Spleen (tissue), 7 donors: ENCODE results near the gene HECTD1.

Experiments used
- POLR2A ChIP-seq, 3 donors: fragments of 450-650 bp; IDR thresholded peaks; one replicate each; pipeline ENCODE4 v1.5.1; 2017; ENCODE audit warnings: antibody characterized with exemption in 3 of 3, mild to moderate bottlenecking in 1 of 3
- POLR2AphosphoS5 ChIP-seq, 3 donors: sonication (generic); formaldehyde crosslinking; IDR thresholded peaks; one replicate each; pipeline ENCODE4 v1.5.1; 2017; ENCODE audit warnings: antibody characterized with exemption in 3 of 3
- TF ChIP-seq, protein P1 (sequence below), 11 experiments: fragments of 200-600 bp in 7 of 11; fragments of 450-650 bp in 4 of 11; sonication (generic) in 4 of 11; IDR thresholded peaks in 8 of 11; conservative IDR thresholded peaks in 3 of 11; 1 replicate in 7 of 11; 2 replicates in 4 of 11; pipeline versions ENCODE4 v1.4.0 to v1.8.0; 2016 to 2021; ENCODE audit warnings: antibody characterized with exemption in 11 of 11, inconsistent platforms in 4 of 11, mild to moderate bottlenecking in 1 of 11
- donor health status: DM: no; HTN: no; CAD: no; lungs with moderate emphysema.
- donor health status: DM: no; HTN: no; CAD: no.
- donor health status: DM: no; HTN: no; CAD: no.

DNA sequence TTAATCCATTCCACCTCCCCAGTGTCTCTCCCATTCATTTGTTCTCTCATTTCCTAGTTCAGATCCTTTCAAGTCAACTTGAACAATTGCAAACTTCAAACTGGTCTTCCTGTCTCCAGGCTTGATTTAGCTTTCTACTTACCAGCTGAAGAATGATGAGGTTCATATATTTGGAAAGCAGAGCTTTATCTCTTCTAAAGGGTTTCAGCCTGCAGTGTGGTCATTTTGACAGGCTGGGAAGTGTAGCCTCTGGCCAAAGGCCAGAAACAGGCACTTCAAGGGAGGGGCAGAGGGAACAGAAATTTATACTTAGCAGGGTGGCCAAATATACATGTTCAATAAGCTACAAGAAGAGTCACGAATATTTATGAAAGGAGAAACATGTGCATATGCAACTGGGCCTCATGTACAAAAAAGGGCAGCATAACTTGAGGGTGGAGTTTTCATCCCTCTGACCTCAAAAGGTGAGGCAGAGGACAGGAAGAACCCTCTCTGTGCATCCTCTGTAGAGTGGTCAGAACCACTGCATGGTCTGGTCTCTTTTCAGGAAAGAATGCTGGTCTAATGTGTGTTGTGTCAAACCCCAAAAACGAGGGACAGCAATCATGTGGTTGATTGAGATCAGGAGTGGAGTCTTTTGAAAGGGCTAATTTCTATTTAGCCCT is 34.0 kb upstream of the HECTD1 start:
- TF ChIP-seq POLR2AphosphoS5 (IDR thresholded peaks at IDR 0.05) (no peak), POLR2A (IDR thresholded peaks at IDR 0.05) (no peak)
- TF ChIP-seq, protein P1, sequence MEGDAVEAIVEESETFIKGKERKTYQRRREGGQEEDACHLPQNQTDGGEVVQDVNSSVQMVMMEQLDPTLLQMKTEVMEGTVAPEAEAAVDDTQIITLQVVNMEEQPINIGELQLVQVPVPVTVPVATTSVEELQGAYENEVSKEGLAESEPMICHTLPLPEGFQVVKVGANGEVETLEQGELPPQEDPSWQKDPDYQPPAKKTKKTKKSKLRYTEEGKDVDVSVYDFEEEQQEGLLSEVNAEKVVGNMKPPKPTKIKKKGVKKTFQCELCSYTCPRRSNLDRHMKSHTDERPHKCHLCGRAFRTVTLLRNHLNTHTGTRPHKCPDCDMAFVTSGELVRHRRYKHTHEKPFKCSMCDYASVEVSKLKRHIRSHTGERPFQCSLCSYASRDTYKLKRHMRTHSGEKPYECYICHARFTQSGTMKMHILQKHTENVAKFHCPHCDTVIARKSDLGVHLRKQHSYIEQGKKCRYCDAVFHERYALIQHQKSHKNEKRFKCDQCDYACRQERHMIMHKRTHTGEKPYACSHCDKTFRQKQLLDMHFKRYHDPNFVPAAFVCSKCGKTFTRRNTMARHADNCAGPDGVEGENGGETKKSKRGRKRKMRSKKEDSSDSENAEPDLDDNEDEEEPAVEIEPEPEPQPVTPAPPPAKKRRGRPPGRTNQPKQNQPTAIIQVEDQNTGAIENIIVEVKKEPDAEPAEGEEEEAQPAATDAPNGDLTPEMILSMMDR (IDR thresholded peaks at IDR 0.05 in 8 of 11, conservative IDR thresholded peaks at IDR 0.05 in 3 of 11), result no peak
